IPS DF 6.9 (cell line): Measurements from ENCODE around the gene ENPP3.

Source experiments
- DNase-seq: peaks from one replicate; pipeline ENCODE4 v3.0.0-alpha.2; 2013; ENCODE audit warnings: low read depth, low spot score
- H3K27ac ChIP-seq: one replicate; pipeline ENCODE4 v1.5.1; 2013; ENCODE audit warnings: low read length, control low read depth
- H3K27me3 ChIP-seq: 2 replicates; pipeline ENCODE4 v1.6.1; 2013; ENCODE audit warnings: mild to moderate bottlenecking, low read length; ENCODE audit not compliant: control insufficient read depth, insufficient read depth
- H3K36me3 ChIP-seq: 2 replicates; pipeline ENCODE4 v1.6.1; 2013; ENCODE audit warnings: low read length; ENCODE audit not compliant: control insufficient read depth, insufficient read depth
- H3K4me1 ChIP-seq: 2 replicates; pipeline ENCODE4 v1.6.1; 2013; ENCODE audit warnings: low read length; ENCODE audit not compliant: control insufficient read depth, insufficient read depth
- H3K4me3 ChIP-seq: 2 replicates; pipeline ENCODE4 v1.5.1; 2013; ENCODE audit warnings: mild to moderate bottlenecking, low read length
- H3K9me3 ChIP-seq: 2 replicates; pipeline ENCODE4 v1.6.1; 2013; ENCODE audit warnings: low read length, inconsistent platforms; ENCODE audit not compliant: control insufficient read depth, insufficient read depth
- WGBS: extraction: QIAGEN DNeasy Blood & Tissue Kit; methylation state at CpG from one replicate; pipeline ENCODE4 v1.1.7; 2013; ENCODE audit warnings: mixed read lengths, missing lambda C conversion rate; ENCODE audit not compliant: insufficient read length, insufficient coverage; 5-methylcytosine and 5-hydroxymethylcytosine counted together

Gene ENPP3

DNA sequence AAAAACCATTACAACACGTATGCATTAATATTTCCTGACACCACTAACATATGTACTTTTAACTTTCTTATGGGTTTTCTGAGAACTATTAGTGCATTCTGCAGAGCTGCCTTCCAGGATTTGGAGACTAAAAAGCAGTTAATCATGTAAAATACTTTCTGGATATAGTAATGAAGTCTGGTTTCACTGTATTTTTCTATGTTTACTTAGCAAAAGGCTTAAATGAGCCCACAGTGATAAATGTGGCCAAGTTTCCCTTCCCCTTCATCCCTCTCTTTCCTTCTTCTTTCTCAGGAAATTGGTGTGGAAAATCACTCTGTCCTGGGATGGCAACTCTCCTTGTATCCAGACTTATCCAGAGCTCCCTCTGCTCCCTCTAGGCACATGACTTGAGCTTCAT is 141.1 kb downstream of the ENPP3 start:
- no peaks in the 10 kb centered on the region for H3K36me3 ChIP-seq
- no peak overlapping the region for H3K27ac ChIP-seq
- no peaks in the 10 kb centered on the region for H3K4me1 ChIP-seq
- H3K27me3 ChIP-seq, result no peaks in the 10 kb centered on the region
- DNase-seq, result no peak
- H3K4me3 ChIP-seq, result no peak overlapping the region
- no peaks in the 10 kb centered on the region for H3K9me3 ChIP-seq
- 100% methylated on average over 1 of the region's 1 CpG for WGBS

DNA sequence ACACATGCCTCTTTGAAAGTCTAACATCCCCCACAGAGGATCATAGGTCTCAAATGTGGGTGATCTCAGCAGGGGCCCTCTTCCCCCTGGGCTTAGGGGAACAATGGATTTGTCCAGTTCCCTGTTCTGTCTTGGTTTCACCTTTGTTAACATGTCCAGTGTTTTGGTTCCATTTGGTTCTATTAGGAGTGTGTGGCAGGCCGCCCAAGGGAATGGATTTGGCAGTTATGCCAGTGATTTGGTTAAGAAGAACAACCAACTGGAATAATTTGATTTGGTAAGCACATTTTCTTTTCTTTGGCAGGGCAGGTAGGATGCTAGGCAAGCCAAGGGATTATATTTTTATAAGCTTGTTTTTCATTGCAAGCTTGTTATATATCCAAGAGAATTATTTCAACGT is 142.2 kb downstream of the ENPP3 start:
- H3K9me3 ChIP-seq, result no peaks in the 10 kb centered on the region
- no peak overlapping the region for H3K27ac ChIP-seq
- DNase-seq, result no peak
- no peaks in the 10 kb centered on the region for H3K27me3 ChIP-seq
- WGBS, result no CpG with 5 or more reads among the region's 2 CpGs
- H3K4me1 ChIP-seq, result no peaks in the 10 kb centered on the region
- H3K36me3 ChIP-seq, result no peaks in the 10 kb centered on the region
- no peak overlapping the region for H3K4me3 ChIP-seq

DNA sequence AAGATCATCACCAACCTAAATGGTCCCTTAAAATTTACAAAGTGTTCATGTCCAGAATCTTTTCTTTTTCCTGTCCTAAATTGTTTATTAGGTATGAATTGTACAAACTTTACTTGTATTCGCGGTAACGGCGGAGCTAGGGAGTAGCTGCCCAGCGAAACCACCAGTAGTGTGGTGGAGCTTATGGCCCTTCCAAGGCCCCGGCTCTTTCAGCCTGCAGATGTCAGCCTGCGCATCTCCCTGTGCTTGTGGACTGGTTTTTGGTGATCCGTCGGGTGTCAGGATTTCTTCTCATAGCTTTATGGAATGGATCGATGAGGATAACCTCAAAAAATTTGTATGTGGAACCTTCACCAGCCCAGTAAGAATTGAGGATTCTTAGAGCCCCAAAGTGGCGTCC is 143.5 kb downstream of the ENPP3 start:
- no peak overlapping the region for H3K27ac ChIP-seq
- H3K4me1 ChIP-seq, result no peaks in the 10 kb centered on the region
- no peaks in the 10 kb centered on the region for H3K9me3 ChIP-seq
- no CpG with 5 or more reads among the region's 11 CpGs for WGBS
- no peaks in the 10 kb centered on the region for H3K27me3 ChIP-seq
- no peak overlapping the region for H3K4me3 ChIP-seq
- no peak for DNase-seq
- H3K36me3 ChIP-seq, result no peaks in the 10 kb centered on the region

DNA sequence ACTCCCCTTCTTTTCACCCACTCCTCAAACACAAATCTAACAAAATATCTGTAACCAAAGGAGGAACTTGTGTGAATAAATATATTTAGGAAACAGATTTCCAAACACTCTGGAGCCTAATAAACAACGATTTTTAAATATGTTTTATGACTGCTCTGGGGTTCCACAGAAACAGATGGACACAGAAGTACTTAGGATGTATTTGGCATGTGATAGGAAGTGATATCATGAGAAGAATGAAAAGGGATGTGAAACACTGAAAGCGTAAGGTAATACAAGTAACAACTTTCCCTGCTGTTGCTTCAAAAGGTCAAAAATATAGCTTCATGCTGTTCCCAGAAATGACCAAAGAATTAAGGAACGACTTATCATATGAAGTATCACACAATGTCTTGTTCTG is 144.6 kb downstream of the ENPP3 start:
- Histone ChIP-seq H3K36me3 (no peaks in the 10 kb centered on the region), H3K4me3 (no peak overlapping the region), H3K27me3 (no peaks in the 10 kb centered on the region), H3K9me3 (no peaks in the 10 kb centered on the region), H3K4me1 (no peaks in the 10 kb centered on the region), H3K27ac (no peak overlapping the region)
- DNase-seq, result no peak
- WGBS, result no CpG with 5 or more reads among the region's 3 CpGs

DNA sequence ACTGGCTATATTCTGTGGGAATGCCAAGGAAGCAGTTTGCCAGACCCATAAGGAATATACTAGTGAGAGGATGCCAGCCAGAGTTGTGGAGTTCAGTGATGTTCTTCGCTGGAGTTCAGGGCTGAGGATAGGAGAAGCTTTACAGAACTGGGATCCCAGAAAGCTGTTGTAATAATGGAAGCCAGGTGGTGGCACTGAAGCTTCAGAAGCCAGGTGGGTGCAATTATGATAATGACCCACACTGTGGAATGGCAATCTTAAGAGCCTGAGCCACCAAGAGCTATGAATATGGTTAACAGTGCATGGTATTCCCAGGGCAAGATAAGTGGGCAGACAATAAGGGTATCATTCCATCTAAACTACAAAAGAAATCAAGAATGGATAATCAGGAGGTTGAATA is 145.7 kb downstream of the ENPP3 start:
- no peaks in the 10 kb centered on the region for H3K4me1 ChIP-seq
- no peaks in the 10 kb centered on the region for H3K36me3 ChIP-seq
- no peak overlapping the region for H3K27ac ChIP-seq
- no peak for DNase-seq
- no peaks in the 10 kb centered on the region for H3K27me3 ChIP-seq
- no peaks in the 10 kb centered on the region for H3K9me3 ChIP-seq
- no CpG with 5 or more reads among the region's 1 CpG for WGBS
- no peak overlapping the region for H3K4me3 ChIP-seq

DNA sequence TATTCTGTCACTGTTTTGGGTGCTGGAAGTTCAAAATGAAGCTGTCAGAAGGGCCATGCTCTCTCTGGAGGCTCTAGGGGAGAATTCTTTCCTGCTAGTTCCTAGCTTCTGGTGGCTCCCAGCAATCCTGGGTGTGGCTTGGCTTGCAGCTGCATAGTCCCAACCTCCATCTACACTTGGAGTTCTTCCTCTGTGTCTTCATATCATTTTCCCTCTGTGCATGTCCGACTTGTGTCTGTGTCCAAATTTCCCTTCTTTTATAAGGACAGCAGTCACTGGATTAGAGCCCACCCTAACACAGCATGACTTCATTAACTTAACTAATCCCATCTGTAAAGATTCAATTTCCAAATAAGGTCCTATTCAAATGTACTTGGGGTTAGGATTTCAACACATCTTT is 147.5 kb downstream of the ENPP3 start:
- Histone ChIP-seq H3K9me3 (no peaks in the 10 kb centered on the region), H3K27ac (no peak overlapping the region), H3K27me3 (no peaks in the 10 kb centered on the region), H3K4me3 (no peak overlapping the region), H3K4me1 (no peaks in the 10 kb centered on the region), H3K36me3 (no peaks in the 10 kb centered on the region)
- WGBS, result no CpG with 5 or more reads among the region's 1 CpG
- no peak for DNase-seq

DNA sequence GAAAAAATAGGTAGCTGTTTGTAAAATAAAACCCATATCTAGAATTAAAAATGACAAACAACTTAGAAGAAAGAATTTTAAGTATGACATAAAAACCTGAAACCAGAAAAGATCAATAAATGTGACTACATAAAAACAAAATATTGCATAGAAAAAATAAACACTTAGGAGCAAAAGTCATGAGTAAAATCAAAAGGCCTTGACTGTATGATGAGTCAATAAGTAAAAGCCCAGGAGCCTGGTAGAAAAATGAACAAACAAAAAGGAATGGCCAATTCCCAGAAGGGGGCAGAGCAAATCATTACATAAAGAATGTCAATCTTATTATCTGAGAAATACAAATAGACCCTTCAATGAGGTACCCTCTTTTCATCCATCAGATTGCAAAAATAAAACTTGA is 150.0 kb downstream of the ENPP3 start:
- no peak for DNase-seq
- no peaks in the 10 kb centered on the region for H3K36me3 ChIP-seq
- H3K4me1 ChIP-seq, result no peaks in the 10 kb centered on the region
- H3K9me3 ChIP-seq, result no peaks in the 10 kb centered on the region
- no peaks in the 10 kb centered on the region for H3K27me3 ChIP-seq
- H3K27ac ChIP-seq, result no peak overlapping the region
- H3K4me3 ChIP-seq, result no peak overlapping the region

DNA sequence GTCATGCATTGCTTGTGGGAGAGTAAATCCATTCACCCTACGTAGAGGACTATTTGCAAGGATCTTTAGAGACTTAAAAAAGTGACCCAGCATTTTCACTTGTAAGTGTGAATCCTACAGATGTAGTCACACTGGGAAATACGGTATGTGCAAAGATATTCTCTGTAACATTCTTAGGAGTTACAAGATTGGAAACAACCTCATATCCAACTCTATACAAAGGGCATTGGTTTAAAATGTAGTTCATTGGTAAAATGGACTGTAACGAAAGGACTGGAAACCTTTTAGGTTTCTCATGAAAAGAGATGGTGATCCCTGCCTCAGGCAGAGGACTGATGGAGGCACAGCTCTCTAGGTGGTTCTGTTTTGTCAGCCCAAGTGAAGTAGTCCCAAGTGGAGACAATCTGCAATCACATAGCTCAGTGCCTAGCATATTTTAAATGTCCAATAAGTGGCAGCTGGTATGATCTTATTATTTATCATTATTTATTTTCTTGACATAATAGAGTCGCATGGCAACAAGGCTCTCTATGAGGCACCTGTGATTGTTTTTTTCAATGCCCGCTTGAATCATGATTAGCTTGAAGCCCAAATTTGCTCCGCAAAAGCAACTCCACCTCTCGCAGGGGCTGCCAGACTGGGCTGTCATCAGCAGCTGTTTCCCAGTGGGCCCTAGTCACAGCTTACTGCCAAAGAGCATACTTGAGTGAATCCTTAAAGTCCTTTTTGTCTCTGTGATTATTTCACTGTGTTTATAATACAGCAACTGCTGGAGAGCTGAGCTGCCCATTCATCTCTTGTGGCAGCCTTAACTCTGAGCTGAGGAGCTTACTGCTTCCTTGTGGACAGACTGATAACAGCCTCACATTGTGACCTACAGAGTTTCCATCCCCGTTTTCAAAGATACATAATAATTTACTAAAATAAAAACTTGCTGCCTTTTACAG is 150.9 kb downstream of the ENPP3 start:
- Histone ChIP-seq H3K36me3 (no peaks in the 10 kb centered on the region), H3K4me1 (no peaks in the 10 kb centered on the region; the same call in 1 of the 2 replicates), H3K9me3 (no peaks in the 10 kb centered on the region), H3K27me3 (no peaks in the 10 kb centered on the region), H3K27ac (no peak overlapping the region), H3K4me3 (no peak overlapping the region)
- no CpG with 5 or more reads among the region's 8 CpGs for WGBS
- DNase-seq, result no peak

DNA sequence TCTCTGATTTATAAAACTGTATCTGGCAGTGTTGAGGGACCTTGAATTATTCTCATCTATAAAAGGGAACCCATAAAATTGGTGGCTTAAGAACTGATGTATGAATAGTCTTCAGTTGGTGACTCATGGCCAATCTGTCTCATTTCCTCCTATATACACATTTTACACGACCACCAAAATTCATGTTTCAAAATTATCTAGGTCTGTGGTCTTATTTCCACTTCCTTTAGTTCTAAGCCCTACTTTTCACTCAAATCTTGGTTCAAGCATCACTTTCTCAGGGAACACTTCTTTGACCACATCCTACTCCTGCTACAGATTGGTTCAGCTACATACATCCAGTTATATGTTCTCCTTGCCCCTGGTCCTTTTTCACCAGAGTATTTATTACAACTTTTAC is 152.1 kb downstream of the ENPP3 start:
- H3K36me3 ChIP-seq, result no peaks in the 10 kb centered on the region
- no peaks in the 10 kb centered on the region for H3K9me3 ChIP-seq
- no peak overlapping the region for H3K4me3 ChIP-seq
- no peak for DNase-seq
- H3K27ac ChIP-seq, result no peak overlapping the region
- 100% methylated on average over 1 of the region's 1 CpG for WGBS
- no peaks in the 10 kb centered on the region; the same call in 1 of the 2 replicates for H3K4me1 ChIP-seq
- H3K27me3 ChIP-seq, result no peaks in the 10 kb centered on the region

DNA sequence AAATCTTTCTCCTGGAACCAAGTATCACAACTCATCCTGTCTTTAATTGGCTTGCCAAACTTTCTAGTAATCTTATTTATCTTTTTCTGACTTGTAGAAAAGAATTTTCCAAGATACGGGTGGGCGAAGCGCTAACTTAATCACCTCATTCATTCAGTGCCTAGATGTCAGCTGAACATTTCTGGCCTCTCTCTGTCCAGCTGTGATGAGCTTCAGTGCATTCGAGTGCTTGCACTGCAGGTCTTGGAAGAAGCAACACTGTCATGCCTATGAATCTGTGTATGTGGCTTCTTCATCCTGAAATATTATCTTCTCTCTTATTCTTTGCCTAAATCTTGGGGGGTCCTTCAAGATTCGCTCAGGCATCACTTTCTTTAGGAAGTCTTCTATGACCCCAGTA is 154.4 kb downstream of the ENPP3 start:
- no peak overlapping the region for H3K27ac ChIP-seq
- no peak for DNase-seq
- WGBS, result no CpG with 5 or more reads among the region's 5 CpGs
- H3K4me3 ChIP-seq, result no peak overlapping the region
- H3K36me3 ChIP-seq, result no peaks in the 10 kb centered on the region
- H3K27me3 ChIP-seq, result no peaks in the 10 kb centered on the region
- peaks cover 2% of the 10 kb centered on the region; the same call in 1 of the 2 replicates for H3K4me1 ChIP-seq
- H3K9me3 ChIP-seq, result no peaks in the 10 kb centered on the region

DNA sequence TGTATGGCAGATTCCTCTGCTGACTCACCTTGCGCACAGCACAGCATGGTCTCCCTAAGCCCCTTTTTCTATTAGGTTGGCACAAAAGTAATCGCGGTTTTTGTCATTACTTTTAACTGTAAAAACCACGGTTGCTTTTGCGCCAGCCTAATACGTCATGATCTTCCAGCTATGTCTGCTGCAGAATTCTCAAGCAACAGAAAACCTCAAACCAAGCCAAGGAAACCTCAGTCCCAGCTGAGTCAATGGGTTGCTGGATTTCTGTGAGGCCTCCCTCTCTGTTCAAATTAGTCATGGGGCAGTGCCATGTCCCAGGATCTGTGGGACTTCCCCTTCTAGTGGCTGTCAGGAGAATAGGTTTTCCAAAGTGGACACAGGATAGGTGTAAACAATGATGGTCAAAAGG is 155.0 kb downstream of the ENPP3 start:
- Histone ChIP-seq H3K4me3 (no peak overlapping the region), H3K4me1 (peaks cover 2% of the 10 kb centered on the region; the same call in 1 of the 2 replicates), H3K27ac (no peak overlapping the region), H3K27me3 (no peaks in the 10 kb centered on the region), H3K36me3 (no peaks in the 10 kb centered on the region), H3K9me3 (no peaks in the 10 kb centered on the region)
- WGBS, result no CpG with 5 or more reads among the region's 6 CpGs
- no peak for DNase-seq
